Stimulated activated CD4-positive, alpha-beta T cell treated with anti-CD3 and anti-CD28 coated beads, Interleukin-1b, Interleukin-23, amount 100 ng/mL, for 24 hours (primary cell): ENCODE data around the gene USP7.
A peak's percentile ranks its signal among the peaks of the same experiment; 100 is the strongest.

ENCODE experiments used
- DNase-seq, 4 experiments: peaks; one replicate each; pipeline ENCODE4 v3.0.0-alpha.2; 2020; ENCODE audit warnings: low read depth in 4 of 4, low spot score in 1 of 4

Gene USP7

GRCh38 chr16:8953064-8953463 is 10.6 kb downstream of the USP7 start:
- no peak for DNase-seq

- no peak for DNase-seq
Observed at GRCh38 chr16:8952281-8952751, 11.4 kb downstream of the USP7 start.

GRCh38 chr16:8951447-8952280 is 12.0 kb downstream of the USP7 start:
- DNase-seq, result no peak

DNA sequence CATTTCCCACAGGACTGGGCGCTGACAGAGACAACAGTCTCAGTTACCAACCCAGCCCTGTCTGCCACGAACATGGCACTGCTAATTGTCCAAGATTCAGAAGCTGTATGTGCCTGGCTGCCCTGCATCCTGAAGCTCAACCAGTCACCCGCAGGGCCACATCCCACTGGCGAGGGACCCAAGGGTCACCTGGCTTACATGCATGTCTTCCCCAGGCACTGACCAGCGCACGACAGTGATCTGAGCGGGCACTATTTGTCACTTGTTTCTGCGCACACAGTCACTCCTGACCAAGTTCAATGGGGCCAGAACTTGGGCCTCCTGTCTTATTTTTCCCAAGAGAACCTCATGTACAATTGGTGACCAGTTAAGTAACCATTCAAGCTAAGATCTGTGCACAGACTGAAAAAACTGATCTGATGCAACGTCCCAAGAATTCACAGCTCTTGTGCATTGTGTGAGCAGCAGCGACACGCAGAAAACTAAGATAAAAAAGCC is 13.1 kb downstream of the USP7 start:
- DNase-seq, result no peak

GRCh38 chr16:8949536-8950418 is 13.9 kb downstream of the USP7 start:
- DNase-seq, result no peak

GRCh38 chr16:8948831-8949230 is 14.9 kb downstream of the USP7 start:
- DNase-seq, result no peak

- DNase-seq, result no peak
Observed at GRCh38 chr16:8948069-8948593, 15.6 kb downstream of the USP7 start.

GRCh38 chr16:8946544-8946943 is 17.2 kb downstream of the USP7 start:
- no peak for DNase-seq

DNA sequence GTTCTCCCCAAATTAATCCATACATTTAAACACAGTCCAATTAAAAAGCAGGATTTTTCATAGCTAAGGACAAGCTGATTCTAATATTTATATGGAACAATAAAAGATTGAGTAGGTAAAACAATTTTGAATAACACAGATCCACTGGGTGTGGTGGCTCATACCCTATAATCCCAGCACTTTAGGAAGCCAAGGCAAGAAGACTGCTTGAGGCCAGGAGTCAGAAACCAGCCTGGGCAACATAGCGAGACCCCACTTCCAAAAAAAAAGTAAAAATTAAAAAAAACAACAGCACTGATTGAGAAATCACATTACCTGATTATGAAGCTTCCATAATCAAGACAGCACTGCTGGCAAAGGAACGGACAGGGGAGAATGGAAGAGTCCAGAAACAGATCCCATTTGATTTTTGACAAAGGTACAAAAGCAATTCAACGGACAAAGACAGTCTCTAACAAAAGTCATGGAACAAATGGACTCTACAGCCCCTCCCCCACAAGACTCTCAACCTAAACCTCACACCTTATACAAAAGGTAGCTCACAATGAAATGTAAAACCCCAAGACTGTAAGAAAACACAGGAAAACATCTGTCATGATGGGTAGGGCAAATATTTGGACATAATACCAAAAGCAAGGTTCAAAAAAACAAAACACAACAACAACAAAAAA is 17.9 kb downstream of the USP7 start:
- DNase-seq, result no peak

DNA sequence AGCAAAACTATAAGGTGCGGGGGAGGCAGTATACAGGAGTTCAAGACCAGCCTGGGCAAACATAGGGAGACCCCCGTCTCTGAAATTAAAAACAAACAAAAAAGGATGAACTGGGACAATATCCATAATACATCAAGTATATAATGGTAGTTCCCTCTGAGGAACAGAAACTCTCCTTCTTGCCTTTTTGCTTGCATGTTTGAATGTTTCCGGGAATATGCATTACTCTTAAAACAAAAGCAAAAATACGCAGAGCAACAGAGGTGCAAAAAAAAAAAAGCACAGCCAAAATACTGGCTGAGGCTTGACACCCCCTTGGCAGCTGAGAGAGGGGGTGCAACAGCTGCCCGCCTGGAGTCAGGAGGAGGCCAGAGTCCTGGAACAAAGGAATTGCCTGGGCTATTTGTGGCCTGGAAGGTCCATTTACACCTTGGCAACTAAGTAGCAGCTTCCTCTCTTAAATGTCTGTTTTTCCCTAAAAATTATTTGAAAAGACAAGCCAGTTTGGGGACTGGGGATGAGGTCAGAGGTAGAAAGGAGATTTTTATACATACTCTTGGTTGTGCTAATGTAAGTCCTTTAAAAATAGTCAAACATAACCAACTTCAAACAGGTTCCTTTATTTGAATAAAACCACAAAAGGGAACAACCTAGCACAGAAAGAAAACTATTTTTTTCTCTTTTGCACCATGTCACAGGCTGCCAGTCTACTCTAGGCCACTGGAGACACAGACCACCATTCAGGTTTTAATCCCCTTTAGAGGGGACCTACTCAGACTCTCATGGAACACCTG is 19.5 kb downstream of the USP7 start:
- no peak for DNase-seq

DNA sequence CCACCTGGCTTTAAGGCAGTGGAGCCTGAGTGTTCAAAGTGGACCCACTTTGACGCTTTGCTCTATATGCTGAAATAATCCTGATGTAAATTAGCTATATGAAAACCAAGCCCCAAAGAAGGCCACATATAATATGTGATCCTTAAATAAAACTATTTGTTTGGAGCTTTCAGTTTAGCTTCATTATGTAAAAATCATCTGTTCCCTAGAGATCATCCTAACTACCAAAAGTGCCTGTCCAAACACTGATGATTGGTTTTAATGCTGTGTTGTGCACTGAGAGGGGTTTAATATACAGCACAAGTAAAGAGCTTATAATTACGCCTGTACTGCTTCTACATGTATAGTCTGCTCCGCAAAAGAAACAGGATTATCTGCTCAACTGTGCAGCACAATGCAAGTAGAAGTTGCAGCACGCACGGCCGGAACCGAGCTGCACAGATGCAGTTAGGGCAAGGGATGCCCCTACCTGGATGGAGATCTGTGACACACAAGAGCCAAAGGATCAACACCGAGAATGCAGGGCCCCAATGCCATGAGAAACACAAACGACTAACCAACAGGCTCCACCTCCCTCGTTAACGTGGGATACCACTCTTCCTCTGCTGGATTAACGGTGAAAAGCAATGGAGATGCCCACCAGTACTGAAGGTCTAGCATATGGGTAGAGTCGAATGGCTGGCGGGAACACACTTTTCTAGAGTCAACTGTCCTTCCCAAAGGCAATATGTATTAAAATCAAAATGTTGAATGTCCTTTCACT is 20.5 kb downstream of the USP7 start:
- DNase-seq, result no peak

DNA sequence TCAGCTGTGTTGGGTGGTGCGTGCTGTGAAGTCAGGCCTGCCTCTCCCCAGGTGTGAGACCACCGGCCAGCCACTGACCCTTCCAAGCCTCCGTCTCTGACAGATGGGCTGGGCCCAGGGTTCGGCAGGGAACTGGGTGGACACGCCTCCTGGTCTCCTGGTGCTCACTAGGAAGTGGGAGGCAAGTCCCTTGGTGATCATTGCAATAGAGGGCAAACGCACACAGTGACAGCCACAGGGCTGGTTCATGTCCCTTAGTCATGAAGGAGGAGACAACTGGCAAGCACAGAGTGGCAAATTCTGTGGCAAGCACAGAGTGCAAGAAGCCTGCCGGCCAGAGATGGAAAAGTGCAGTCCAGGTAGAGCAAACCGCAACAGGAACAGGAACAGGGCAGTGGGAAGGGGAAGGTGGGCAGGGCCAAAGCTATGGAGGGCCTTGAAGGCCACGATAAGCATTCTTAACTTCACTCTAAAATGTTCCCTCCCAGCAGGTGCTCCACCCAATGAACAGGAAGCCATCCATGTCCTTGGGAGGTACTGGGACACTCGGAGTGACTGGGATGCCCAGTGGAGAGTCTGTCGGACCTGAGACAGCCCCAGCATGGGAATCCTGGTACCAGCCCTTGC is 21.9 kb downstream of the USP7 start:
- DNase-seq, result no peak

DNA sequence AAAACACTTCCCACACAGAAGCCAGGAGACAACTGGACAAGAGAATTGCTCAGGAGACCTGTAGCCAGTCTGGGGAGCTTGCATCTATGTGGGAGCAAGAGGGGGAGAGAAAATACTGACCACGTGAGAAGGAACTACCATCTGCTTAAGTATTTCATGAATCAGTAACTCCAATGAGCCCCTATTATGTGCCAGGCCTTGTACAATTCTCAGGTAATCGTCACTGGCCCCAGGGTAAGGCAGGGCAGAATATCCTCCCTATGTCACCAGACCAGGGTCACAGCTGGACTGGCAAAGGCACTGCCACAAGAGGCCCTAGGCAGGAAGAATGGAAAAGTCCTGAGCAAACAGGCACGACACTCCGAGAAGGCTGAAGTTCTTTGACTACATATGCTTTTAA is 25.9 kb downstream of the USP7 start:
- no peak for DNase-seq

- peak; percentile 44 to 78 (median 64) for DNase-seq
Observed at GRCh38 chr16:8936421-8936820, 27.3 kb downstream of the USP7 start.

GRCh38 chr16:8935989-8936388 is 27.7 kb downstream of the USP7 start:
- no peak for DNase-seq

- DNase-seq, result no peak
Observed at GRCh38 chr16:8934601-8935000, 29.1 kb downstream of the USP7 start.

DNA sequence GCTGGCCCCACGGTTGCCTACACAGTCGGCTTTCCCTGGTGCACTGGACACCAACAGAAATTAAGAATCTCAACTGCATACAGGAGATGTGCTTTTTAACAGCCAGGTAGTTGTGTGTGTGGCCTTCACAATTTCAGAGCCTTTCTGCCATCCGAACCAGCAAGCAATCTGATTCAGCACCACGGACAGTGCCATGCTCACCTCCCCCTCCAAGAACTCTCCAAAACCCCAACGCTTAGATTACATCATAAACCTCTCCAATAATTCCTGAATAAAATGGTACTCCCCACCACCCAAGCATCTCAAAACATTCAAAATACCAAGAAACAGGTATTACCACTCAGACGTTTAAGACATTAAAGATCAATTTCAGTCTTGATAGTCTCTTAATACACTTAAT is 31.8 kb downstream of the USP7 start:
- peak; percentile 13 to 29 (median 16) for DNase-seq

GRCh38 chr16:8929086-8929748 is 34.5 kb downstream of the USP7 start:
- DNase-seq, result no peak
